Uterus (tissue), 4 donors: ENCODE results near the gene RET. TPM values are rescaled to one million over a fixed set of nuclear protein-coding genes. Genes with fewer than 3 reads are reported as not detected.

Experiments
- DNase-seq, 2 donors: peaks; one replicate each; pipeline ENCODE4 v3.0.0-alpha.2; 2019 to 2020
- H3K27ac ChIP-seq, 2 donors: fragments of 200-600 bp; sonication (generic); 1 replicate in 1 of 2; 2 replicates in 1 of 2; pipeline ENCODE4 v1.5.1; 2016 to 2018
- H3K27me3 ChIP-seq, 2 donors: fragments of 200-600 bp; sonication (generic); one replicate each; pipeline ENCODE4 v1.5.1; 2018 to 2019; ENCODE audit warnings: control low read depth in 1 of 2
- H3K36me3 ChIP-seq, 2 donors: fragments of 200-600 bp; sonication (generic); one replicate each; pipeline ENCODE4 v1.5.1; 2019; ENCODE audit warnings: control low read depth in 1 of 2
- H3K4me1 ChIP-seq, 2 donors: fragments of 200-600 bp; sonication (generic); one replicate each; pipeline ENCODE4 v1.5.1; 2018 to 2019; ENCODE audit warnings: control low read depth in 1 of 2
- H3K4me3 ChIP-seq, 2 donors: fragments of 200-600 bp; sonication (generic); 1 replicate in 1 of 2; 2 replicates in 1 of 2; pipeline ENCODE4 v1.5.1; 2018 to 2019; ENCODE audit warnings: mild to moderate bottlenecking in 1 of 2
- H3K9me3 ChIP-seq, 2 donors: fragments of 200-600 bp; sonication (generic); one replicate each; pipeline ENCODE4 v1.5.1; 2019; ENCODE audit warnings: control low read depth in 1 of 2
- POLR2A ChIP-seq, 2 donors: fragments of 450-650 bp; IDR thresholded peaks; one replicate each; pipeline ENCODE4 v1.6.1; 2016; ENCODE audit warnings: antibody characterized with exemption in 2 of 2, mild to moderate bottlenecking in 1 of 2, moderate library complexity in 1 of 2
- intact Hi-C: fragments of 100-400 bp; cut with DNase I; formaldehyde crosslinking; loops from one replicate; pipeline ENCODE4 v1.15.1; 2023; ENCODE audit warnings: low total_unique reads
- total RNA-seq, 4 donors: library from RNA; depleted of rRNA in 3 of 4; stranded (reverse); fragments of >200 nt in 3 of 4; gene quantifications; one replicate each; pipeline versions ENCODE4 v1.1.0 to v1.2.4, GENCODE V29; 2014 to 2023
- TF ChIP-seq, protein P1 (sequence below), 4 experiments: fragments of 200-600 bp in 2 of 4; fragments of 450-650 bp in 2 of 4; sonication (generic) in 2 of 4; IDR thresholded peaks; one replicate each; pipeline ENCODE4 v1.5.1; 2016 to 2019; ENCODE audit warnings: antibody characterized with exemption in 4 of 4, mild to moderate bottlenecking in 2 of 4, moderate library complexity in 1 of 4
- donor health status: DM: yes; HTN: yes; CAD: no.

The RET gene
- total RNA-seq, 4 donors from 2014 or later = under 0.01 to 6.3 (median 1.0) TPM

DNA sequence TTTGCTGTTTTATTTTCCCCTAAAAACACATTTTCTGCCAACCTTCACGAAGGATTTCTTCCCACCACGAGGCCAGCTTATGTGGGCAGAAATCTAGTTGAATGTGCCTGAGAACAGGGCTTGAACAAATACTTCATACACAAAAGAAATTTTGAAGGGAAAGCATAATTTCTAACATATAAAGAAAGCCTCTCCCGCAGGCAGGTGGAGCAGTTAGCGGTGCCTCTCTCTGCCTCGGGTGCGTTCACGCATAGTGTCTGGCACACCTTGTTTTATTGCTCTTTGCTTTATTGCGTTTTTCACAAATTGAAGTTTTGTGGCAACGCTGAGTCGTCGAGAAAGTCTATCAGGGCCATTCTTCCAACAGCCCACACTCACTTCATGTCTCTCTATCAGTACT, 54.4 kb downstream of the RET start:
- intact Hi-C loops = no loop called here
- no peaks in the 10 kb centered on the region for H3K36me3 ChIP-seq

DNA sequence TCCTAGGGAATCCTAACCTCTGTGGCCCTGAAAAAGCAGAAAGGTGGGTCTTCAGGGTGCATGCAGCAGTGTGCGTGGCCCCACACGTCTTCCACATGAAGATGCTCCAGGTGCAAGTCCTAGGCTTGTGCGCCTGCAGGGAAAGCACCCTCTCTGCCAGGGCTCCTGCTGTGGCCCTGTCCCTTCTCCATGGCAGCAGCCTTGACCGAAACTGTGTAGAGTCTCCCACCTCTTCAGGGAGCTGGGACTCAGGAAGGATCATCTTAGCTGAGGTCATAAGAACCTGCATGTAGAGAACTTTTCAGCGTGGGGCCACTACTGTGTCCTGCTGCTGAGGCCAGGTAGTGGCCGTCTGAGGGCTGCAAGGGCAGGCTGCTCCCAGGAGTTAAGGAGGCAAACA, 55.0 kb downstream of the RET start:
- no peak for DNase-seq
- intact Hi-C loops = no loop called here
- Histone ChIP-seq H3K27me3 (no peaks in the 10 kb centered on the region), H3K4me1 (no peaks in the 10 kb centered on the region), H3K36me3 (no peaks in the 10 kb centered on the region), H3K4me3 (no peak overlapping the region), H3K27ac (no peak overlapping the region), H3K9me3 (no peaks in the 10 kb centered on the region)
- TF ChIP-seq, protein P1, sequence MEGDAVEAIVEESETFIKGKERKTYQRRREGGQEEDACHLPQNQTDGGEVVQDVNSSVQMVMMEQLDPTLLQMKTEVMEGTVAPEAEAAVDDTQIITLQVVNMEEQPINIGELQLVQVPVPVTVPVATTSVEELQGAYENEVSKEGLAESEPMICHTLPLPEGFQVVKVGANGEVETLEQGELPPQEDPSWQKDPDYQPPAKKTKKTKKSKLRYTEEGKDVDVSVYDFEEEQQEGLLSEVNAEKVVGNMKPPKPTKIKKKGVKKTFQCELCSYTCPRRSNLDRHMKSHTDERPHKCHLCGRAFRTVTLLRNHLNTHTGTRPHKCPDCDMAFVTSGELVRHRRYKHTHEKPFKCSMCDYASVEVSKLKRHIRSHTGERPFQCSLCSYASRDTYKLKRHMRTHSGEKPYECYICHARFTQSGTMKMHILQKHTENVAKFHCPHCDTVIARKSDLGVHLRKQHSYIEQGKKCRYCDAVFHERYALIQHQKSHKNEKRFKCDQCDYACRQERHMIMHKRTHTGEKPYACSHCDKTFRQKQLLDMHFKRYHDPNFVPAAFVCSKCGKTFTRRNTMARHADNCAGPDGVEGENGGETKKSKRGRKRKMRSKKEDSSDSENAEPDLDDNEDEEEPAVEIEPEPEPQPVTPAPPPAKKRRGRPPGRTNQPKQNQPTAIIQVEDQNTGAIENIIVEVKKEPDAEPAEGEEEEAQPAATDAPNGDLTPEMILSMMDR (IDR thresholded peaks at IDR 0.05) = no peak
- TF ChIP-seq POLR2A (IDR thresholded peaks at IDR 0.05) = no peak

More for the DNA sequence above, 54.4 kb downstream of the RET start:
- TF ChIP-seq, protein P1 (IDR thresholded peaks at IDR 0.05) = no peak
- no peak for TF ChIP-seq POLR2A (IDR thresholded peaks at IDR 0.05)
- Histone ChIP-seq H3K9me3 (no peaks in the 10 kb centered on the region), H3K4me1 (no peaks in the 10 kb centered on the region), H3K27me3 (no peaks in the 10 kb centered on the region), H3K4me3 (no peak overlapping the region), H3K27ac (no peak overlapping the region)
- DNase-seq = no peak

DNA sequence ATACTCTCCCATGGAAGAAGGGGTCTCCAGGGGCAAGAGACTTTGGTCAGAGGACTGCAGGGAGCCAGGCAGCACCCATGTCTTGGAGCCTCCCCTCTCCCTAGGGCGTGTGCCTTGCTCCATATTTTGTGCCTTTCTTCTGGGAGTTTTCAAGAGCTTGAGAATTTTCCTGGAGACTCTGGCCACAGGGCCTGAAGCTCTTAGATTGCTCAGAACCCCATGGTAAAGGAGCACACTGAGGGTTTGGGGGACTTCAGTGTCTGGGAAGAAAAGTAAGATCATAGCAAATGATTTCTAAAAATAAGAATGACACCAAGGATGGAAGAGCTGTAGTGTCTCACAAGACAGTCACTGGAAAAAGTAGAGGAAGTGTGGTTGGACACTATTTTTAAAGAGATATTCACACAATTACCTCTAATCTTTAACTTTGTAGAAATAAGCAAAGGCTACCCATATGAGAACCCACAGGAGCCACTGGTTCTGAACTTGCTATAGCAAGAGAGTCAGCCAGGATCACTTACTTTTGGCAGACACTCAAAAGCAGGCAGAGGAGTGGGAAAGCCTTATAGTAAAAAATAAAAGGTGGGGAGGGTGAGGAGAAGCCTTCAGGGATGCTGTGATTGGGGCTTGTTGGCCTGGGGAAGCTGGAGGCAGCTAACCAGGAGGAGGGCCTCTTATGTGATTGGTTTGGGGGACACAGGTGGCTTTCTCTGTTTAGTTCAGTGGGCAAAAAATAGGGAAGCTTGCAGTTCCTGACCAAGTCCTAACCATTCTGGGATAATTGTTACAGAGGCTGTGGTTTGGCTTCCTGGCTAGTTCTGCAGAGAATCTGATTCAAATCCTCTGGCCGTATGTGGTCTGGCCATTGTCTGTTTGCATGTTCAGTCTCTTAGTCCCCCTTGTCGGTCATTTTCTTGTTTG, 56.3 kb downstream of the RET start:
- no peak for DNase-seq
- H3K4me3 ChIP-seq = no peak overlapping the region

DNA sequence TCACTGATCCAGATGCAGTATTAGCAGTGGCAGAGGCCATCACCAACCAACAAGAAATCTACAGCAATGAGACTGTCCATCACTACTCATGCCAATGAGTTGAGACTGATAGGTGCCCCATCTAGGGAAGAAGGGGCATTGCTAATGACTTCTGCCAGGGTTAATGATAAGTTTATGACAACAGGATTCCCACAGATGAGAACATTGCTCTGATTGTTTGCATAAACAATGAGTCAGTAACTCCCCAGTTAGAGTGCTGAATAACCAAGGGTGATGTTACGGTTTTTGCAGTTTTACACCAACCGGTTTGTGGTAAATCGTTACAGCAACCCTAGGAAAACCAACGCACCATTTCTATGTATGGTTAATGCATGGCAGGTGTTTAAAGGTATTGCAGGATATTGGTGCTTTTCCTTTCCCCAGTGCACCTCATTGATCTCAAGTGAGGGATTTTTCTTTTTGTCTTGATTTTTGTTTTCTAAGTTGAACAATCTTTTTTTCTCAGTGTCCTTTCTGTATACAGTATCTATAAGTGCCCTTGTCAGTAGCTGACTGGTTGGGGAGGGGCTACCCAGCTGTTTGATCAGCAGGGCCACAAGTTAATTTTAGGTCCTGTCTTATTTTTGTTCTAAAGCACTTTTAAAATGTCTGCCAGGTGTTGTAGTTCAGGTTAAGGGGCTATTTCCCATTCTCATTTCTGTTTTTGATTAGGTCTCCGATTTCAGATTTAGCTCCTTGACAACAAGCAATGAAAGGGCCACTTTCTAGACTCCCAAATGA, 57.4 kb downstream of the RET start:
- Histone ChIP-seq H3K9me3 (no peaks in the 10 kb centered on the region), H3K27me3 (no peaks in the 10 kb centered on the region), H3K4me3 (no peak overlapping the region), H3K27ac (no peak overlapping the region), H3K4me1 (no peaks in the 10 kb centered on the region), H3K36me3 (no peaks in the 10 kb centered on the region)
- no peak for DNase-seq
- TF ChIP-seq POLR2A (IDR thresholded peaks at IDR 0.05) = no peak
- intact Hi-C loops = no loop called here

More for the DNA sequence above, 56.3 kb downstream of the RET start:
- H3K27me3 ChIP-seq = no peaks in the 10 kb centered on the region
- intact Hi-C loops = no loop called here
- no peak for TF ChIP-seq POLR2A (IDR thresholded peaks at IDR 0.05)
- TF ChIP-seq, protein P1 (IDR thresholded peaks at IDR 0.05) = no peak
- no peaks in the 10 kb centered on the region for H3K4me1 ChIP-seq
- H3K36me3 ChIP-seq = no peaks in the 10 kb centered on the region
- no peak overlapping the region for H3K27ac ChIP-seq
- no peaks in the 10 kb centered on the region for H3K9me3 ChIP-seq

DNA sequence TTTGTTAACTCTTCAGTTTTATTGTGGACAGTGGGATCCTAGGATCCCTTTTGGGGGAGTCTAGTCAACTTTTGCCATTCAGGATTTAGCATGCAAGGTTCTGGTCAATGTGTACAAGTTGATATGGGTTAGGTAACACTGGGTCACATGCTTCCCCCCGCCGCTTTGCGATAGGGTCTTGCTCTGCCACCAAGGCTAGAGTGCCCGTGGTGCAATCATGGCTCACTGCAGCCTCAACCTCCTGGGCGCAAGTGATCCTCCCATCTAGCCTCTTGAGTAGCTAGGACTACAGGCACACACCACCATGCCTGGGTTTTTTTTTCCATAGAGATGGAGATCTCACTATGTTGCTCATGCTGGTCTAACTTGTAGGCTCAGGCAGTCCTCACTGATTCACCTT, 58.2 kb downstream of the RET start:
- H3K4me3 ChIP-seq = no peak overlapping the region
- DNase-seq = no peak
- H3K4me1 ChIP-seq = no peaks in the 10 kb centered on the region
- no peaks in the 10 kb centered on the region for H3K9me3 ChIP-seq
- TF ChIP-seq, protein P1 (IDR thresholded peaks at IDR 0.05) = no peak
- no peak for TF ChIP-seq POLR2A (IDR thresholded peaks at IDR 0.05)
- no peaks in the 10 kb centered on the region for H3K27me3 ChIP-seq
- intact Hi-C loops = no loop called here
- no peak overlapping the region for H3K27ac ChIP-seq
- no peaks in the 10 kb centered on the region for H3K36me3 ChIP-seq
